Mesendoderm (in vitro differentiated cells): ENCODE measurements around the gene MERTK.

Experiments used
- DNase-seq: peaks from one replicate; pipeline ENCODE4 v3.0.0; 2013
- H2AK5ac ChIP-seq: 2 replicates; pipeline ENCODE4 v1.6.1; 2013; ENCODE audit warnings: low read length, inconsistent platforms
- H2BK120ac ChIP-seq: 2 replicates; pipeline ENCODE4 v1.6.1; 2013; ENCODE audit warnings: low read depth, mild to moderate bottlenecking, low read length, moderate library complexity, mixed read lengths
- H2BK15ac ChIP-seq: replicated peaks from 2 replicates; pipeline ENCODE4 v1.6.1; 2013; ENCODE audit warnings: low read depth, mild to moderate bottlenecking, moderate library complexity
- H2BK5ac ChIP-seq: 2 replicates; pipeline ENCODE4 v1.6.1; 2013; ENCODE audit warnings: low read length, inconsistent platforms
- H3K18ac ChIP-seq: 2 replicates; pipeline ENCODE4 v1.6.1; 2013; ENCODE audit warnings: mild to moderate bottlenecking, low read length, mixed read lengths
- H3K23ac ChIP-seq: one replicate; pipeline ENCODE4 v1.6.1; 2013; ENCODE audit warnings: low read length
- H3K27ac ChIP-seq: 2 replicates; pipeline ENCODE4 v1.5.1; 2013; ENCODE audit warnings: low read depth, mild to moderate bottlenecking, inconsistent platforms, low read length, moderate library complexity
- H3K27me3 ChIP-seq: 2 replicates; pipeline ENCODE4 v1.6.1; 2013; ENCODE audit warnings: low read length, control low read depth, mild to moderate bottlenecking, inconsistent platforms; ENCODE audit not compliant: insufficient read depth, poor library complexity
- H3K36me3 ChIP-seq: 2 replicates; pipeline ENCODE4 v1.6.1; 2013; ENCODE audit warnings: low read length, inconsistent platforms; ENCODE audit not compliant: control insufficient read depth, insufficient read depth
- H3K4ac ChIP-seq: one replicate; pipeline ENCODE4 v1.6.1; 2013; ENCODE audit warnings: low read depth, mild to moderate bottlenecking, low read length, moderate library complexity
- H3K4me1 ChIP-seq: 2 replicates; pipeline ENCODE4 v1.6.1; 2013; ENCODE audit warnings: low read depth, low read length, inconsistent platforms; ENCODE audit not compliant: control insufficient read depth
- H3K4me2 ChIP-seq: 2 replicates; pipeline ENCODE4 v1.6.1; 2013; ENCODE audit warnings: low read length
- H3K4me3 ChIP-seq: 2 replicates; pipeline ENCODE4 v1.5.1; 2013; ENCODE audit warnings: mild to moderate bottlenecking, low read length
- H3K56ac ChIP-seq: one replicate; pipeline ENCODE4 v1.6.1; 2013; ENCODE audit warnings: low read length
- H3K79me1 ChIP-seq: 2 replicates; pipeline ENCODE4 v1.6.1; 2013; ENCODE audit warnings: low read length, inconsistent platforms
- H3K79me2 ChIP-seq: 2 replicates; pipeline ENCODE4 v1.6.1; 2013; ENCODE audit warnings: mild to moderate bottlenecking, low read length; ENCODE audit not compliant: control insufficient read depth, insufficient read depth
- H3K9ac ChIP-seq: 2 replicates; pipeline ENCODE4 v1.6.1; 2013; ENCODE audit warnings: low read length, inconsistent platforms
- H4K5ac ChIP-seq: one replicate; pipeline ENCODE4 v1.6.1; 2013; ENCODE audit warnings: low read length
- H4K8ac ChIP-seq: one replicate; pipeline ENCODE4 v1.6.1; 2013; ENCODE audit warnings: low read depth, mild to moderate bottlenecking, control low read depth, low read length, moderate library complexity
- WGBS: extraction: QIAGEN DNeasy Blood & Tissue Kit; methylation state at CpG from one replicate; pipeline ENCODE4 v1.1.7; 2013; ENCODE audit warnings: low lambda C conversion rate, missing lambda C conversion rate; ENCODE audit not compliant: insufficient coverage; ENCODE audit errors: extremely low coverage; 5-methylcytosine and 5-hydroxymethylcytosine counted together

The MERTK gene

DNA sequence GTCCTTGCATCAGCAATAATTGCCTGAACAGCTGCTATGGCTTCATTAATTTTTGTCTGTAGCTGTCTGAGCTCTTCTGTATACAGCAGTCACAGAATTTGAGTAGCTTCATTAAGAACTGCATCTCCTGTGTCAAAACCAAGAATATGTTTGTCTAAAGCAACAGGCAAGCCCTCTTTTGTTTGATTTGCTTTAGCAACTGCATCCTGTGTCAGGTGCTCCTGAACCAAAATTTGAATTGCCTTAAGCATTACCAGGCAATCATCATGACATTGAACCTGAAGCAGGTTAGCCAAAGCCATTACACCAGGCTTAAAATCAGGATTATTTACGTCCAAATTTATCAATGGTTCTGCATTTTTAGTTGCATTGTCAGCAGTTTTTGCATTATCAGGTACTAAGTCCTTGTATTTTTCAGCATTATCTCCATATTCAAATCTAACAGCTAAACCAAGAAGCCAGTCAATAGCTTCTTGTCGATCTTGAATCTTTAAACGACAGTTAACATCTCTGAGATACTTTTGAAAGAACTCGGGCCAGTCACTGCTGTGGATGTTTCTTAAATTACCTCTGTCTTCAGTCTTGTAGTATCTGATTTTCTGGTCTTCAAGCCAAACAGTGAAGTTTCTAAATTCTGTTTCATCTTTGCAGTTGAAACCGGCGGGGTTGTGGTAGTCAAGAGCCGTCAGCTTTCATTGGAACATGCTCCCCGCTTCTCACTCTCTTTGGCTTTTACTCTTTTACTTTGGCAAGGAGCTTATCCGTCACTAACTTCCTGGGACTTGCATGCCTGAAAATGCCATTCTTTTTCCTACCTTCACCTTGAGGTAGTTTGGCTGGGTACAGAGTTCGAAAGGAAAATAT is 42.2 kb downstream of the MERTK start:
- Histone ChIP-seq H2BK15ac (no peak overlapping the region), H4K5ac (no peak overlapping the region), H3K36me3 (no peaks in the 10 kb centered on the region), H3K27ac (no peak overlapping the region), H4K8ac (no peak overlapping the region), H3K4me3 (no peak overlapping the region), H2BK120ac (no peak overlapping the region), H2BK5ac (no peak overlapping the region), H3K18ac (no peak overlapping the region), H3K79me1 (peaks cover 2% of the 10 kb centered on the region), H2AK5ac (no peak overlapping the region), H3K27me3 (no peaks in the 10 kb centered on the region), H3K9ac (no peak overlapping the region), H3K23ac (no peak overlapping the region), H3K4me2 (no peak overlapping the region), H3K56ac (no peak overlapping the region), H3K79me2 (no peaks in the 10 kb centered on the region), H3K4me1 (no peaks in the 10 kb centered on the region), H3K4ac (no peak overlapping the region)
- no CpG with 5 or more reads among the region's 10 CpGs for WGBS
- DNase-seq: no peak

DNA sequence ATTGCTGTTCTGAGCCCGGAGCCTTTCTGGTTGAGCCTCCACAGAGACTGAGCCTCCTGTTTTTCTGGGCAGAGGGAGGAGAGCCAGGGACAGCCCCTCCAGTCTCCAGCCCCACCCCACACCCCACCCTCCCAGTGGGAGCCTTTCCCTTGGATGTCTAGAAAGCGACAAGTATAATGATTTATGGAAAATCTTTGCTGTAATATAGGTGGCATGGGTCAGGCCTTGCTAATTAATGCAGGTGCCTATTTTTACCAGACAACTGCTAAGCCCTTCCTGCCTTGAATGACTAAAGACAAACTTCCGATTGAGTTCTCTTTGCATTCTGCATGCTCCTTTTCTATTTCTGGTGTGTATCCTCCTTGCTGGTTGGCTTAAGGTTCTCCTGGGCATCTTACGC is 43.1 kb downstream of the MERTK start:
- no peak overlapping the region for H3K56ac ChIP-seq
- no peak overlapping the region for H3K4ac ChIP-seq
- no peak for DNase-seq
- no CpG with 5 or more reads among the region's 4 CpGs for WGBS
- no peak overlapping the region for H2BK15ac ChIP-seq
- peaks cover 2% of the 10 kb centered on the region for H3K79me1 ChIP-seq
- no peaks in the 10 kb centered on the region for H3K36me3 ChIP-seq
- H3K4me3 ChIP-seq: no peak overlapping the region
- H3K4me1 ChIP-seq: no peaks in the 10 kb centered on the region
- no peak overlapping the region for H2BK5ac ChIP-seq
- no peak overlapping the region for H4K5ac ChIP-seq
- no peak overlapping the region for H3K18ac ChIP-seq
- no peak overlapping the region for H2AK5ac ChIP-seq
- no peaks in the 10 kb centered on the region for H3K79me2 ChIP-seq
- H2BK120ac ChIP-seq: no peak overlapping the region
- no peak overlapping the region for H3K4me2 ChIP-seq
- no peak overlapping the region for H4K8ac ChIP-seq
- H3K27me3 ChIP-seq: no peaks in the 10 kb centered on the region
- H3K23ac ChIP-seq: no peak overlapping the region
- H3K9ac ChIP-seq: no peak overlapping the region
- no peak overlapping the region for H3K27ac ChIP-seq

DNA sequence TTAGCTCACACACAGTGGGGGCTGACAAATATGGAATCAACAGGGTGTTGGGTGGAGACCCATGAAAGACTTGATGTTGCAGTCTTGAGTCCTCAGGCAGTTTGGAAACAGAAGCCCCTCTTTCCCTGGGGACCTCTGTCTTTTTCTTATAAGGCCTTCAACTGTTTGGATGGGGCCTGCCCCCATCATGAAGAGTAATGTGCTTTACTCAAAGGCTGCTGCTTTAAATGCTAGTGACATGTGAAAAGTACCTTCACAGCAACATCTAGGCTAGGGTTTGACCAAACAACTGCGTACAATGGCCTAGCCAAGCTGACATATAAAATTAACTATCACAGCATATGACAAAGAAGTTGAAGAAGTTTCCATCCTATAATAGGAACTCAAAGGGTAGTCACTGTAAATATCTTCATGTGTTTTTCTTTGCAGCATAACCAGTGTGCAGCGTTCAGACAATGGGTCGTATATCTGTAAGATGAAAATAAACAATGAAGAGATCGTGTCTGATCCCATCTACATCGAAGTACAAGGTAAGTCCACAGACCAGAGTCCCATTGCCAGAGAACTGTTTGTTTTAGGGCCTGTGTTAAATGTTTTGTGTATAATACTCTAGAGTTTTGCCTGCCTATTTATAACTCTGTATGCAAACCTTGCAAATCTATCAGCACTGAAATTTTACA is 46.3 kb downstream of the MERTK start:
- Histone ChIP-seq H2AK5ac (no peak overlapping the region), H3K4me3 (no peak overlapping the region), H4K5ac (no peak overlapping the region), H3K4me2 (no peak overlapping the region), H3K23ac (no peak overlapping the region), H4K8ac (no peak overlapping the region), H3K18ac (no peak overlapping the region), H3K27me3 (no peaks in the 10 kb centered on the region), H2BK120ac (no peak overlapping the region), H3K27ac (no peak overlapping the region), H2BK5ac (no peak overlapping the region), H3K4ac (no peak overlapping the region), H3K79me2 (no peaks in the 10 kb centered on the region), H2BK15ac (no peak overlapping the region), H3K9ac (no peak overlapping the region), H3K4me1 (no peaks in the 10 kb centered on the region), H3K79me1 (peaks cover 2% of the 10 kb centered on the region), H3K56ac (no peak overlapping the region), H3K36me3 (no peaks in the 10 kb centered on the region)
- no peak for DNase-seq
- WGBS: no CpG with 5 or more reads among the region's 5 CpGs

DNA sequence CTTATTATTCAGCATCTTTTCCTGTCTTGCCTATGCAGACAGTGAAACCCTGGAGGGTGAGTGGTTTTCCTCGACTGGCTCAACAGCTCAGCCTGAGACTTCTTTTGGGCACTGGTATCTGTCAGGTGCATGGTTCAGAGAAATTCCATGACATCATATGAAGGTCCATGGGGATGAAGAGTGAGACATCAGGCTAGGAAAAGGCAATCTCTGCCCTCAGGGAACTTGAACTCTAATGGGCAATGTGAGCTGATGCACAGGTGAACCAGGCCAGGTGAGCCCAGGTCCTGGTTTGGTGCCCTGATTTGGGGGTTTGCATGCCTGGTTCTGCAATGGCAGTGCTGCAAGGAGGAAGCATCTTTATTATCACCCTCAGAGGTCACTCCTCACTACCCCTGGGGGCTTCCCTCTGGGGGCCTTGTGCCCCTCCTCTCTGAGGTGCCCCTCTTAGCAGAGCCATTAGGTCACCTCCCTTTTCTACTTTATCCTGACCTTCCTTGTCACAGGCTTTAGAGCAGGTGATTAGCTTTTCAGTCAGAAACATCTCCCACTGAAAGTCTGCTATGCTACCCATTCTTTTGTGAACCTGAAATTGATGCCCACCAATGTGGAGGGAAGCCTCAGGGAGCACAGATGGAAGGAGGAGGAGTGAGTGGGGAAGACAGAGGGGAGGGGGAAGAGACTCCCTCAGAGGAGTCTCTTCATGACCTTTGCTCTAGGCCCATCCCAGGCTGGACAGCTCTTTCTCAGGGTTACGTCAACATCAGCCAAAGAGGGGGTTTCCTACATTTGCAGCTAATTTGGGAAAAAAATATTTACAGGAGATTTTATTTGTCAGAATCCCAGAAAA is 47.3 kb downstream of the MERTK start:
- no peak overlapping the region for H3K18ac ChIP-seq
- no peak overlapping the region for H2AK5ac ChIP-seq
- no peaks in the 10 kb centered on the region for H3K36me3 ChIP-seq
- no peak overlapping the region for H3K27ac ChIP-seq
- H3K79me1 ChIP-seq: peaks cover 2% of the 10 kb centered on the region
- no peak overlapping the region for H3K56ac ChIP-seq
- DNase-seq: no peak
- no peak overlapping the region for H3K9ac ChIP-seq
- no peak overlapping the region for H4K5ac ChIP-seq
- no peak overlapping the region for H2BK5ac ChIP-seq
- H3K4ac ChIP-seq: no peak overlapping the region
- no peak overlapping the region for H3K4me2 ChIP-seq
- no CpG with 5 or more reads among the region's 2 CpGs for WGBS
- no peak overlapping the region for H2BK120ac ChIP-seq
- H3K79me2 ChIP-seq: no peaks in the 10 kb centered on the region
- no peaks in the 10 kb centered on the region for H3K4me1 ChIP-seq
- H2BK15ac ChIP-seq: no peak overlapping the region
- no peaks in the 10 kb centered on the region for H3K27me3 ChIP-seq
- no peak overlapping the region for H3K4me3 ChIP-seq
- no peak overlapping the region for H4K8ac ChIP-seq
- H3K23ac ChIP-seq: no peak overlapping the region

DNA sequence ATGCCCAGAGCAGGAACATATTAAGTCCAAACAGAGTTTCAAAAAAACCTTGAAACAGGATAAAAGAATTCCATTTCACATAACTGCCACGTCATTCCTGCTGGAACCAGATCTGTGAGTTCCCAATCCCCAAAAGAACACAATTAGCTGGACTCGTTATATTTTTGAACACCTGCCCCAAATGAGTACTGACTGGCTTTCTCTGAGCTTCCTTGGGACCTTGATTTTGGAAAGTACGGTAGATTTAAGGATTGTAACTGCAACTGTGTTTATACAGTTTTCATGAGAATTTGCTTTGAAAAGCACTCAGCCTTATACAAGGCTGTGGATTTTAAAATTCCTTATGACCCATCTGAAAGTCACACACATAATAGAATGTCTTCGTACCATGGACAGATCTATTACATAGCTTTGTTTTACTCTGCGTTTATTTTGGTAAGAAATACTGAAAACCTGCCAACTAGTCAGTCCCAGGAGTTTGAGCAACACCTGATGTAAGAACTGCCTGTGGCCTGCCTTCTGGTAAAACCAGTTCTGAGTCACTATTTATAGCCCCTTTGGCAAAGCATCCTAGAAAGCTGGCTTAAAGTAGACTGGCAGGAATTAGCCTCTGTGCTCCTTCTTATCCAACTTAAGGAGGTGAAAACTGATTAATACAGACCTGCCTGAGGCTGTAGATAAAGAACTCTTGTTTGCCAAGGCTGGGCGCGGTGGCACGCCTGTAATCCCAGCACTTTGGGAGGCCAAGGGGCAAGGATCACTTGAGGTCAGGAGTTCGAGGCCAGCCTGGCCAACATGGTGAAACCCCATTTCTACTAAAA is 48.1 kb downstream of the MERTK start:
- Histone ChIP-seq H3K4ac (no peak overlapping the region), H3K56ac (no peak overlapping the region), H3K79me1 (peaks cover 2% of the 10 kb centered on the region), H3K18ac (no peak overlapping the region), H3K36me3 (no peaks in the 10 kb centered on the region), H3K23ac (no peak overlapping the region), H3K27me3 (no peaks in the 10 kb centered on the region), H2BK120ac (no peak overlapping the region), H3K79me2 (no peaks in the 10 kb centered on the region), H4K8ac (no peak overlapping the region), H4K5ac (no peak overlapping the region), H3K4me2 (no peak overlapping the region), H2BK15ac (no peak overlapping the region), H3K4me3 (no peak overlapping the region), H3K4me1 (no peaks in the 10 kb centered on the region), H2AK5ac (no peak overlapping the region), H3K27ac (no peak overlapping the region), H3K9ac (no peak overlapping the region), H2BK5ac (no peak overlapping the region)
- no CpG with 5 or more reads among the region's 9 CpGs for WGBS
- DNase-seq: peak; percentile 74
